SJSA1 (cell line): ENCODE measurements around the gene GTF2H2C_2.
"Not testable (repeated sequence)": the region's sequence is repeated elsewhere in the genome, so short reads cannot be mapped to it uniquely, and the experiment has no call there.

Source experiments
- DNase-seq, 2 experiments: peaks; one replicate each; pipeline ENCODE4 v3.0.0-alpha.2; 2015 to 2020; ENCODE audit warnings: low spot score in 2 of 2, low read depth in 1 of 2
- H3K27ac ChIP-seq: fragments of 250-450 bp; sonication (Bioruptor Pico); 2 replicates; pipeline ENCODE4 v1.5.1; 2020; ENCODE audit warnings: mild to moderate bottlenecking, moderate library complexity
- H3K27me3 ChIP-seq: fragments of 250-450 bp; sonication (Bioruptor Pico); replicated peaks from 2 replicates; pipeline ENCODE4 v1.5.1; 2020; ENCODE audit warnings: mild to moderate bottlenecking, moderate library complexity
- H3K36me3 ChIP-seq: fragments of 250-450 bp; sonication (Bioruptor Pico); 2 replicates; pipeline ENCODE4 v1.5.1; 2020; ENCODE audit warnings: mild to moderate bottlenecking
- H3K4me1 ChIP-seq: fragments of 250-450 bp; sonication (Bioruptor Pico); replicated peaks from 2 replicates; pipeline ENCODE4 v1.6.1; 2021; ENCODE audit warnings: mild to moderate bottlenecking
- H3K4me3 ChIP-seq: fragments of 250-450 bp; sonication (Bioruptor Pico); 2 replicates; pipeline ENCODE4 v1.5.1; 2020; ENCODE audit warnings: mild to moderate bottlenecking
- H3K9me3 ChIP-seq: fragments of 250-450 bp; sonication (Bioruptor Pico); replicated peaks from 2 replicates; pipeline ENCODE4 v1.5.1; 2020; ENCODE audit warnings: mild to moderate bottlenecking

The GTF2H2C_2 gene

DNA sequence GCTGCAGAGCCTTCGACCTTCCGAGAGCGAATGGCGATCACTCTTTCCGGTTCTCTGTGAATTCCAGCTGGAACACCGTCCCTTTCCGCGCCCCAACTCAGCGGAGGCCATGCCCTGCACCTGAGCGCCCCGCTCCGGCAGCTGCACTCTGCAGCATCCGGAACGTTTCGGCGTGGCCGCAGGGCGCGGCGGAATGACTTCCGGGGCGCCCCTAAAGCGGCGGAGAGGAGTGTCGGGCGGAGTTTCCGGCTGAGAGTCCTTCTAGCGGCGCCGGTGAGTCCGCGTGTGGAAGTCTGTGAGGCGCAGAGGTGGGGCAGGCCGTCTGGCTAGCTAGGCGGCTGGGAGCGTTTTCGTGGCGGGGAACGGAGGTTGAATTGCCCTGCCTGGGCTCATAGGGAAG, at the start of gene GTF2H2C_2:
Gene GTF2H2C_2, plus strand, starts transcription at position 252 of the 400 bp plus-strand sequence.
- not testable (repeated sequence) for H3K27me3 ChIP-seq, H3K27ac ChIP-seq, H3K4me1 ChIP-seq, H3K36me3 ChIP-seq, DNase-seq, H3K4me3 ChIP-seq, H3K9me3 ChIP-seq

DNA sequence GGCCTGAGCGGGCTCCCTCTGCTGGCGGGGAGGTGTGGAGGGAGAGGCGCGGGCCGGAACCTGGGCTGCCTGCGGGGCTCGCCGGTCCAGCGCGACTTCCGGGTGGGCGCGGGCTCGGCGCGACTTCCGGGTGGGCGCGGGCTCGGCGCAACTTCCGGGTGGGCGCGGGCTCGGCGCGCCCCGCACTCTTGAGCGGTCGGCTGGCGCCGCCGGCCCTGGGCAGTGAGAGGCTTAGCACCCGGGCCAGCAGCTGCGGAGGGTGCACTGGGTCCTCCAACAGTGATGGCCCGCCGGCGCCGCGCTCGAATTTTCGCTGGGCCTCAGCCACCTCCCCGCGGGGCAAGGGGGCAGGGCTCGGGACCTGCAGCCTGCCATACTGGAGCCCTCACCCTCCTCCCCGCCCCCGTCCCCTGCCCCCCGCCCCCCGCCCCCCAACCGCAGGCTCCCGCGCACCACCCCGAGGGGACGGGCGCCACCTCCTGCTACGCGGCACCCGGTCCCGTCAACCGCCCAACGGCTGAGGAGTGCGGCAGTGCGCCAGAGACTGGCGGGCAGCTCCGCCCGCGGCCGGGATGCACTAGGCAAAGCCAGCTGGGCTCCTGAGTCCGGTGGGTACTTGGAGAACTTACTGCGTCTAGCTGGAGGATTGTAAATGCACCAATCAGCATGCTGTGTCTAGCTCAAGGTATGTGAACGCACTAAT, 14.0 kb upstream of the GTF2H2C_2 start:
- peak overlapping the region; percentile 59 for H3K4me3 ChIP-seq
- DNase-seq, result peak; percentile 37 to 75

DNA sequence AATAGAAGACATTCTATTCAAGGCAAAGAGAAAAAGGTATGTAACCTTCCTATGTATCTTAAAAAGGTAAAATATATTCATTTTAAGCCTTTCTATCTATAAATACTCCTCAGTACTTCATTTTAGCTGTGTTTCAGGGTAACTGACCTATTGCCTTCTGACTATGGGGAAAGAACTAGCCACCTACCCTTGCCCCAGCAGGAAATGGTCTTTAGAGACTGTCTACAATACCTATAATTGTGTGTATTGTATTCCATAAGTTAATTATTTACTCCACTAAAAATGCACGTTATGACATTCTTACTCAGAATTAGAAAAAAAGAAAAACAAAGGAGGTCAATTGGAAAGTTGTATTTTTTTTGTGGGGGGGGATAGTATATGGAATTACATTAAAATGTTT, 6.2 kb downstream of the GTF2H2C_2 start:
- not testable (repeated sequence) for H3K27ac ChIP-seq, H3K9me3 ChIP-seq, H3K36me3 ChIP-seq, H3K27me3 ChIP-seq, DNase-seq, H3K4me1 ChIP-seq, H3K4me3 ChIP-seq

More for the DNA sequence above, 14.0 kb upstream of the GTF2H2C_2 start:
- H3K27me3 ChIP-seq, H3K4me1 ChIP-seq, H3K9me3 ChIP-seq, H3K36me3 ChIP-seq: not testable (repeated sequence)
- H3K27ac ChIP-seq, result peak overlapping the region; percentile 72

DNA sequence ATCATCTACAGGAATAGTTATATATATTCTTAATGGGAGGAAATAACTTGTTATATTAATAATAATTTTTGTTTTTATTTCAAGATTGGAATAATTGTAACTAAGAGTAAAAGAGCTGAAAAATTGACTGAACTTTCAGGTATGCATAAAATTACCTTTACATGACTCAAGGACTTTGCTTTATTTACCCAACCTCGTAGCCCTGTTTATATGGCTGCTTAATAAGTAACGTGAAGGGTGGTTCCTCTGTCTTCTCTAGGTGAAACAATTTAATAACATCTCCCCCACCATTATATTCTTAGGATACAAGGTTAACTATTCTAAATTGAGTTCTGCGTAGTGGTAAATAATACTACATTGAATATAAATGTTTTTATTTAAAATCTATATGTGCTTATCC, 8.0 kb downstream of the GTF2H2C_2 start:
- H3K36me3 ChIP-seq, H3K27me3 ChIP-seq, H3K27ac ChIP-seq, H3K4me1 ChIP-seq, H3K4me3 ChIP-seq, DNase-seq, H3K9me3 ChIP-seq: not testable (repeated sequence)

DNA sequence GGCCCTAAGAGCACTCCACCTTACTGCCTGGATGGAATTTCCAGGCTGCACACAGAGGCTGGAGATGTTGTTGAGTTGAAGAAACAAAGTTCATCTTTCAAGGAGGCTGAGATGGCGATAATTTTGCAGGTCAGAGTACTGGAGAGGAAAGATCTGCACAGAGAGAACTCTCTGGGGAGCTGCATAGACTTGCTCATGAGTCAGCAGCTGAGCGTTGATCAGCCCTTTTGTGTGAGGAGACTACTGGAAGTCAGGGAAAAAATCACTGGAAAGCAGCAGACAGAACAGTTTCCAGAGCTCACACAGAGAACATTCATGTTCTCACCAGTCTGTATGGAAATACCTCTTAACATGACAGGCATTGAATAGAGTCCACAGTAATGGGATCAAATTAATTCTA, 23.4 kb downstream of the GTF2H2C_2 start:
- H3K4me3 ChIP-seq, DNase-seq, H3K9me3 ChIP-seq, H3K27ac ChIP-seq, H3K4me1 ChIP-seq, H3K27me3 ChIP-seq, H3K36me3 ChIP-seq: not testable (repeated sequence)

DNA sequence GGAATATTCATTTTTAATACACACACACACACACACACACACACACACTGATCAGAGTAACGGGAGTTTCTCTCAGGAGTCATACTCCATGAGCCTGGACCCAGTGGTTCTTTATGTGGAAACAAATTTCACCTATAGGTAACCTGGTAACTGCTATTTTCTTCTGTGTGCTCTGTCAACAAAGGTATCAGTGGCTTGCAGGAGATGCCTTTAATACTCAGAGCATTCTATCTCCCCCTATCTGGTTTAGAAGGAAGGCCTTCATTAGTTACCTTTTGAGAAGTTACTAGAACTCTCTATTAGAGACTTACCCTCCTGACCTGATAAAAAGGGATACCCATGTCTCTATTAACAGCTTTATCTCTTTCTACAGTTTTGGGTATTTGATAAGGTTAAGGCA, 34.4 kb downstream of the GTF2H2C_2 start:
- H3K27ac ChIP-seq, H3K27me3 ChIP-seq, H3K36me3 ChIP-seq, DNase-seq, H3K4me1 ChIP-seq, H3K4me3 ChIP-seq, H3K9me3 ChIP-seq: not testable (repeated sequence)

DNA sequence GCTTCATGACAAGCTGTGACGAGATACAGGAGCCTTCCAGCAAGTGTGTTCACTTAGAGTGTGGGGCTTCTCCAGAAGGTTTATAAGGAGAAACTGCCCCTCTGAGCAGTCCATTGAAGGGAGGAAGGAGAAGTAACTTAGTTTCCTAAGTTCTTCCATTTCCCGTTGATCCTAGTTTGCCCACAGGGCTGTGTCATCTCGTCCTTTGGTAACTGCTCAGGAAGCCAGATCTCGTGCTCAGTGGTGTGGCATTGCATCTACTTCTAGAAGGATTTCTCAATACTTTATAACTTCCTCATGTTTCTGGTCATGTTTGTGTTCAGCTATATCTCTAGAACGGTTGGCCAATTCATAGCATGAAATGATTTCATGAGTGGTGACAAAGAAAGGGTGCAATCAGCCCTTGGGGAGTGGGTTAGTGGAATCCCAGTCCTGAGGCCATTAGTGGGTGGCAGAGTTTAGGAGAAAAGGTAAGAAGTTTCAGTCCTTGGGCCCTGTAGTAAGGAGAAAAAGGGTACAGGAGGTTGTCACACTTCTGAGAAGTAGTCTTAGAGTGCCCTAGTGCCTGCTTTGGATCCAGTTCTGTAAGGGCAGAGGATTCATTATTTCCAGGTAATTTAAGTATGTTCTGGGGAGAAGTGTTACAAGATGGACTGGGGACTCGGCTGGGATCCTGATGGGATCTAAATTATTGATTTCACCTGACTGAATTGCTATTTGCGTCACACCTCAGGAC, 36.2 kb downstream of the GTF2H2C_2 start:
- not testable (repeated sequence) for H3K4me3 ChIP-seq, H3K27me3 ChIP-seq, H3K9me3 ChIP-seq, H3K36me3 ChIP-seq, H3K27ac ChIP-seq, H3K4me1 ChIP-seq, DNase-seq

DNA sequence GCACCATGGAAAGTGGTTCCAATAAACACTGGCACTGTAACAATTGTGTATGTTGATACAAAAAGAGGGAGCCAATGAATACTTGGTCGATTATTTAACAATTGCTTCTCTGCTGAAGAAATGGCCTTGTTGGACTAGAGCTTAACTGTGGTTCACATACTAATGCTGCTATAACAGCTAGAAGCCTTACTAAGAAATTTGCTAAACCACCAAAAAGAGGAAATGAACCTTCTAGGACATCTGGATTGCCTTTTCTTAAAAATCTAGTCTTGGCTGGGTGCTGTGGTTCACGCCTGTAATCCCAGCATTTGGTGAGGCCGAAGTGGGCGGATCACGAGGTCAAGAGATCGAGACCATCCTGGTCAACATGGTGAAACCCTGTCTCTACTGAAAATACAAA, 41.9 kb downstream of the GTF2H2C_2 start:
- not testable (repeated sequence) for H3K27me3 ChIP-seq, DNase-seq, H3K4me1 ChIP-seq, H3K27ac ChIP-seq, H3K9me3 ChIP-seq, H3K4me3 ChIP-seq, H3K36me3 ChIP-seq

DNA sequence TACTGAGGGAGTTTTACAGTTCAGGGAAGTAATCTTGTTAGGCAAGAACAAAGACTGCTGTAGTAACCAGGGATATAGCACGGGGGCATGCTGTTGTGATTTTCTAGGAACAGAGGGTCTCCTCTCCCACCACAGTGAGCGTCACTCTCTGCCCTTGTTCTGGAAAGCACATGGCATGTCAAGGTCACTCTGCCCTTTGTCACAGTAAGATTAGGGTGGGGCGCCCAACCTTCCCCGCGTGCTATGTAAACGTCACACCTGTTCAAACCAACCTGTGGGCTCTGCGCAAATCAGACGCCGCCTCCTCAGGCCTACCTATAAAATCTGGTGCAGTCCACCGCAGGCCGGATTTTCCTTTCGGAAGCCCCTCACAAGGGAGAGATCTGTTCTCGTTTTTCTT, 44.0 kb downstream of the GTF2H2C_2 start:
- H3K27me3 ChIP-seq, H3K4me3 ChIP-seq, H3K27ac ChIP-seq, H3K36me3 ChIP-seq, H3K9me3 ChIP-seq, DNase-seq, H3K4me1 ChIP-seq: not testable (repeated sequence)

DNA sequence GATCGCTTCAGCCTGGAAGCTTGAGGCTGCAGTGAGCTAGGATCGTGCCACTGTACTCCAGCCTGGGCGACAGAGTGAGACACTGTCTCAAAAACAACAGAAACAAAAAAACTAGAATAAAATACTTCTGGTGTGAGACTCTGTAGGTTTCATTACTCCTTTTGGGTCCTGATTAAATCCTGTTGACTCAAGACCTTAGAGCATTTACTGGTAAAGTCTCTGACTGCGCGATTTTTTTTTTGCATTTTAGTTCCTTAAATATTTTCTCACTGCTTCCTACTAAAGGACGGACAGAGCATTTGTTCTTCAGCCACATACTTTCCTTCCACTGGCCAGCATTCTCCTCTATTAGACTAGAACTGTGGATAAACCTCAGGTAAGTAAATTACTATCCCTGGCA, 46.8 kb downstream of the GTF2H2C_2 start:
- not testable (repeated sequence) for H3K27me3 ChIP-seq, H3K27ac ChIP-seq, H3K36me3 ChIP-seq, H3K4me1 ChIP-seq, DNase-seq, H3K4me3 ChIP-seq, H3K9me3 ChIP-seq

DNA sequence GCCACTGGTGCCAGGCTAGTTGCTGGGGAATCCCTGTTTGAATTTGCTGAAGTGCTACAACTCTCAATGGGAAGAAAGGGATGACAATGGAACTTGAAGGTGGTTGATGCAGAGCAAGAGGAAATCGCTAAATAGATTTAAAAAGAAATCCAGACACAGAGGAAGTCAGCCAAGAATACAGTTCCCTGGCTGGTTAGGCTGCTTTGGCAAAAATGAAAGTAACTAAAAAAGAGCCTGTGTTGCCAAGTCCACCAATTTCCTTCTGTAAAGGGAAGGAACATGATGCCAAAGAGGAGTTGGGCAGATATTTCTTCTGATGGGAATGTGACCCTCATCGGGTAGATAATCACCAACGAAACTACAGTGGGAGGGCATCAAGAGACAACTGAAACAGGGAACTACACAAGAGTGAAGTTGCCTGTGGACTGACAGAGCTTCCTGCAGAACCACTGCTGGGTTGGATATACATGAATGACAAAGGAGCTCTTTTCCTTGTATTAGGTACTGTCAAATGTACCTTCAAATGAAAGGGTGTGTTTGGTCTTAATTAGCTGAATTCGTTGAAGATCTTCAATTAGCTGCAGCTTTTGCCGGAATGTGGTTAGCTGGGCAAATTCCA, 49.0 kb downstream of the GTF2H2C_2 start:
- H3K27me3 ChIP-seq, H3K9me3 ChIP-seq, H3K27ac ChIP-seq, DNase-seq, H3K4me3 ChIP-seq, H3K4me1 ChIP-seq, H3K36me3 ChIP-seq: not testable (repeated sequence)

DNA sequence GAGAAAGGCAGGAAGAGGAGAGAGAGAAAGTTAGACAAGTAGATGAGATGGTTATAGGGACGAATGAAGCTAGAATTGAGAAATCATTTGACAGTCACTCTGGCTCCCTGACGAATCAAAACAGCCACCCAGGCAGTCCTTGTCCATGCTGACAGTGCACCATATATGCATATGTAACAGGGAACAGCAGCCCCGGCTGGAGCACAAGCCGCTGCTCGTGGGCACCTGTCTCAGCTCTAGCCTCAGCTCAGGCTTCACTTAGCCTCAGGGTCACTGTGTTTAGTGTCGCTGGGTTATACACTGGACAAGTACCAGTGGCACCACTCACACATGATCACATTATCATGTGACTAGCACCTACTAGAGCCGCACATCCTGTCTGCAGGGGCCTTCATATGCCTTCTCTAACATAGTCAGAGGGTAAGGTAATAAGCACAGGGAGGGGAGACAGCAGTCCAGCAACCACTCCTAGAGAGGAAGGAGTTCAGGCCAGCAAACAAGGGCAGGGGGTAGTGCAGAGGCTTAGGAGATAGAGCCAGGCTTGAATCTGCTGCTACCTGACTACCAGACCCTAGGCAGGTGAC, 54.9 kb downstream of the GTF2H2C_2 start:
- H3K27ac ChIP-seq, H3K27me3 ChIP-seq, H3K4me3 ChIP-seq, H3K4me1 ChIP-seq, H3K9me3 ChIP-seq, DNase-seq, H3K36me3 ChIP-seq: not testable (repeated sequence)
